Mammary epithelial cell (primary cell): ENCODE results near the gene SOX10.

Experiments
- CTCF ChIP-seq, 2 donors: IDR thresholded peaks in 1 of 2; conservative IDR thresholded peaks in 1 of 2; 2 replicates each; pipeline ENCODE4 v1.5.1; 2011 to 2012; ENCODE audit warnings: inconsistent platforms in 2 of 2, low read length in 2 of 2, mild to moderate bottlenecking in 2 of 2, control low read depth in 1 of 2, low read depth in 1 of 2; ENCODE audit not compliant: insufficient read depth in 1 of 2; ENCODE audit errors: extremely low read depth in 1 of 2
- EZH2 ChIP-seq: IDR thresholded peaks from 2 replicates; pipeline ENCODE4 v1.6.1; 2012; ENCODE audit warnings: low read length, inconsistent platforms, borderline replicate concordance

DNA sequence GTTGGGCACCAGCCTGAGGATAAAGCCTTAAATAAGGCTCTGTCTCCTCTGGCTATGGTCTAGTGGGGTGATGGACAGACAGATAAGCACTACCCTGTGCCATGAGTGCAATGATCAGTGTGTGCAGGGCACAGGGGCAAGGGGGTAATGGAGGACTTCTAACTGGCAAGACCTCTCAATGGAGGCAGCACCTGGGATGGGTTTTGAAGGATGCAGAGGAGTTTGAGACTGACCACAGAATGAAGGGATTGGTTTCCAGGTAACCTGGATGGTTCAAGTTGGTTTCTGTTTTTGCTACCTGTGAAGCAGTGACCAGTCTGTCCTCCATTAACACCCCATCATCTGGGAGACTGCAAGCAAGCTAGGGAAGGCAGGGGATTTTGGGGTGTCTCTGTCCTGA lies 45.0 kb upstream of the SOX10 start:
- TF ChIP-seq CTCF (conservative IDR thresholded peaks at IDR 0.05 in 1 of 2, IDR thresholded peaks at IDR 0.05 in 1 of 2; ENCODE audit: extremely low read depth in 1 of 2, insufficient read depth in 1 of 2, low read depth in 1 of 2, low read length in 2 of 2): no peak
- no peak for TF ChIP-seq EZH2
